ENCODE results near the gene BPIFB4. TPM values are rescaled to one million over a fixed set of nuclear protein-coding genes. Genes with fewer than 3 reads are reported as not detected.
A peak's percentile ranks its signal among the peaks of the same experiment; 100 is the strongest.
"Not testable (repeated sequence)": the region's sequence is repeated elsewhere in the genome, so short reads cannot be mapped to it uniquely, and the experiment has no call there.

Gene BPIFB4
- total and polyA plus RNA-seq, 10 donors = not detected

DNA sequence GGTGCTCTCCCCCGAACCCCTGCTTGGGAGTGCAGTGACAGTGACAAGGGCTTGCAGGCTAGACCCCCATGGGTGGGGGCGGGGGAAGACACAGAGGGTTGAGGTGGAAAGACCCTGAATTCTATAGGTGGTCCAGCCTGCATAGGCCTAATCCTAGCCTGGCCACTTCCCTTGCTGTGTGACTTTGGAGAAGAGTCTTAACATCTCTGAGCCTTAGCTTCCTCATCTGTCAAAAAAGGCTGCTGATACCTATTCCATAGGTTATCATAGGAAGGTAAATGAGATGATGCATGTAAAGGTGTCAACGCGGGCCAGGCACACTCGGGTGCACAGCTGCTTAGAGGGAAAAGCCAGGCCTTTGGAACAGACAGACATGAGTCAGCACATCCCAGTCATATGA, 15.8 kb downstream of the BPIFB4 start:
- TF ChIP-seq POLR2AphosphoS5 (IDR thresholded peaks at IDR 0.05) (no peak), POLR2A (IDR thresholded peaks at IDR 0.05) (no peak)
- TF ChIP-seq, protein P1, sequence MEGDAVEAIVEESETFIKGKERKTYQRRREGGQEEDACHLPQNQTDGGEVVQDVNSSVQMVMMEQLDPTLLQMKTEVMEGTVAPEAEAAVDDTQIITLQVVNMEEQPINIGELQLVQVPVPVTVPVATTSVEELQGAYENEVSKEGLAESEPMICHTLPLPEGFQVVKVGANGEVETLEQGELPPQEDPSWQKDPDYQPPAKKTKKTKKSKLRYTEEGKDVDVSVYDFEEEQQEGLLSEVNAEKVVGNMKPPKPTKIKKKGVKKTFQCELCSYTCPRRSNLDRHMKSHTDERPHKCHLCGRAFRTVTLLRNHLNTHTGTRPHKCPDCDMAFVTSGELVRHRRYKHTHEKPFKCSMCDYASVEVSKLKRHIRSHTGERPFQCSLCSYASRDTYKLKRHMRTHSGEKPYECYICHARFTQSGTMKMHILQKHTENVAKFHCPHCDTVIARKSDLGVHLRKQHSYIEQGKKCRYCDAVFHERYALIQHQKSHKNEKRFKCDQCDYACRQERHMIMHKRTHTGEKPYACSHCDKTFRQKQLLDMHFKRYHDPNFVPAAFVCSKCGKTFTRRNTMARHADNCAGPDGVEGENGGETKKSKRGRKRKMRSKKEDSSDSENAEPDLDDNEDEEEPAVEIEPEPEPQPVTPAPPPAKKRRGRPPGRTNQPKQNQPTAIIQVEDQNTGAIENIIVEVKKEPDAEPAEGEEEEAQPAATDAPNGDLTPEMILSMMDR (IDR thresholded peaks at IDR 0.05 in 8 of 11, conservative IDR thresholded peaks at IDR 0.05 in 3 of 11) = no peak
- no peak for DNase-seq

DNA sequence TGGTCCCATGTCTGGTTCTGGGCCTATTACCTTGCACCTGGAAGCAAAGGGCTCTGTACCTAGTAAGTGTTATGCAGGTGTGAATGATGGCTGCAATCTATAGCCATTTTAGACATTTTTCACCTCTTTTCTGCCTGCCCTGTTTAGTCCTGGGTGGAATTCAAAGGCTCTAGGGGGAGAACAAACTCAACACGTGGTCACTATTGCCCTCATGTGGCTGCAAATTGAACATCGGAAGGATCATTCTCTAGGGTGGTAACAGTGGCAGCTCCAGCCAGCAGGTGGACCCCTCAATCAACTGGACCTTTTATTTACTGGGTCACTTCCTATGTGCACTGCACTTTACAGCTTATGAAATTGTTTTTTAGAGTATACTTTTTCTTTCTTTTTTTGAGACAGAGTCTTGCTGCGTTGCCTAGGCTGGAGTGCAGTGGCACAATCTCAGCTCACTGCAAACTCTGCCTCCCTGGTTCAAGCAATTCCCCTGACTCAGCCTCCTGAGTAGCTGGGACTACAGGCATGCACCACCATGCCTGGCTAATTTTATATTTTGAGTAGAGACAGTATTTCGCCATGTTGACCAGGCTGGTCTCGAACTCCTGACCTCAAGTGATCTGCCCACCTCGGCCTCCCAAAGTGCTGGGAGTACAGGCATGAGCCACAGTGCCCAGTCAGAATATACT, 16.6 kb downstream of the BPIFB4 start:
- intact Hi-C loops (cut with DNase I; ENCODE audit: low total_unique reads) = loop anchor here (2.0 to 5.0 kb wide), 2 partner anchors 195 to 304 kb away; no protein-coding TSS in a partner anchor
- not testable (repeated sequence) for H3K27ac ChIP-seq; H3K4me3 ChIP-seq; H3K9me3 ChIP-seq; H3K36me3 ChIP-seq; DNase-seq; H3K27me3 ChIP-seq (replicated peaks in 1 of 7)
- TF ChIP-seq, protein P1 (IDR thresholded peaks at IDR 0.05 in 8 of 11, conservative IDR thresholded peaks at IDR 0.05 in 3 of 11) = peak; percentile 38 to 71 (median 55)
- peaks cover 0 to 13% (median 0%) of the 10 kb centered on the region in 6 donors for H3K4me1 ChIP-seq
- 45 to 51% (median 51%) methylated on average over 6 of the region's 6 CpGs for WGBS, 5 donors

More for the DNA sequence above, 15.8 kb downstream of the BPIFB4 start:
- no peak overlapping the region for H3K27ac ChIP-seq
- no peaks in the 10 kb centered on the region for H3K27me3 ChIP-seq (replicated peaks in 1 of 7)
- H3K36me3 ChIP-seq = no peaks in the 10 kb centered on the region
- WGBS, 5 donors = 82 to 90% (median 88%) methylated on average over 4 to 5 of the region's 5 CpGs
- intact Hi-C loops (cut with DNase I; ENCODE audit: low total_unique reads) = loop anchor here (5.0 kb wide), 1 partner anchor 303 kb away; no protein-coding TSS in a partner anchor
- H3K4me1 ChIP-seq = peaks cover 0 to 13% (median 0%) of the 10 kb centered on the region in 6 donors
- H3K9me3 ChIP-seq = no peaks in the 10 kb centered on the region
- H3K4me3 ChIP-seq = no peak overlapping the region

DNA sequence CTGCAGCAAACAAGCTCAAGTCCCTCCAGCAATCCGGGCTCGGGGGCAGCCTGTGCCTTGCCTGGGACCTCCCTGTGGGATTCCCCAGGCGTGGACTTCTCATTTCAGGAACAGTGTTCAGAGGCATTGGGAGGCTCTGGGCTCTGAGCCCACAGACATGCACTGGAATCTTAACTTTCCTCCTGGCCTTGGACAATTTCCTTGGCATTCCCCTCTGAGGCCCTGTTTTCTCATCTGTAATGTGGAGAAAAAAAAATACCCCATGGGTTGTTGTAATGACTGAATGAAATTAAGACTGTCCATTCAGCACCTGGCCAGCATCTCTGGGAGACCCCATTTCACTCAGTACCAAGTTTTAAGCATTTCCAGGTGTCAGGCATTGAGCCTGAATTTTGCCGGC, 17.6 kb downstream of the BPIFB4 start:
- DNase-seq = no peak
- Histone ChIP-seq H3K27me3 (replicated peaks in 1 of 7) (peaks cover 0 to 3% (median 0%) of the 10 kb centered on the region in 7 donors), H3K4me1 (peaks cover 0 to 13% (median 0%) of the 10 kb centered on the region in 6 donors), H3K9me3 (no peaks in the 10 kb centered on the region), H3K4me3 (no peak overlapping the region), H3K36me3 (no peaks in the 10 kb centered on the region), H3K27ac (no peak overlapping the region)
- intact Hi-C loops (cut with DNase I; ENCODE audit: low total_unique reads) = loop anchor here (2.0 to 5.0 kb wide), 2 partner anchors 196 to 305 kb away; no protein-coding TSS in a partner anchor
- 44 to 85% (median 67%) methylated on average over 4 of the region's 4 CpGs for WGBS, 5 donors
- TF ChIP-seq, protein P1 (IDR thresholded peaks at IDR 0.05 in 8 of 11, conservative IDR thresholded peaks at IDR 0.05 in 3 of 11) = no peak
- TF ChIP-seq POLR2A (IDR thresholded peaks at IDR 0.05) (no peak), POLR2AphosphoS5 (IDR thresholded peaks at IDR 0.05) (no peak)

DNA sequence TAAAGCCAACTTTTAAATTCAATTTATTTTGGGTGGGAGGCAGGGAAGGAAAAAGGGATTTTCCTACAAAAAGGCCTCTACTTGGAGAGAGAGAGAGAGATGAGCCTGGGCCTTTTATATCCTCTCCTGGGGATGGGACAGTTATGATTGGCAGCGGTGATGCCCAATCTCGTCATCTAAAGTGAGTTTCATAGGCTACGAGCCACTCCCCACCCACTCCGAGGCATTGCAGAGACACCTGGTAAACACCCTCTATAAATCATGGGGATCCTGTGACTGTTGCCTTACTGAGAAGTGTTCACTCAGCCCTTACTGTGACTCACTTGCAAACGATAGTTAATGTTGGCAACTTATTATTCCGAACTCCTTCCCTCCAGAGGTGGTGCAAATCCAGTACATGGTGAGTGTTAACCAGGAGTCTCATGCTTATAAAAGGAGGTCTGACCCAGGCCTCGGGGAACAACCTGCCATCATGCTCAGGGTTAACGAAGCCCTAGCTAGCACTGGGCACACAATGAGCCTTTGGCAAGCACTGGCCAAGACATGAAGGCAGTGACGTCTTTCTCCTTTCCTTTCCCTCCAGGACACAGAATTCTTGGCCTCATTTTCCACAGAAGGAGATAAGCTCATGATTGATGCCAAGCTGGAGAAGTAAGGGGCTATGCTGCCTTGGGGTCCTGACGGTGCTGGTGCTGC, 20.5 kb downstream of the BPIFB4 start:
- Histone ChIP-seq H3K9me3 (no peaks in the 10 kb centered on the region), H3K4me1 (peaks cover 0 to 13% (median 0%) of the 10 kb centered on the region in 6 donors), H3K4me3 (no peak overlapping the region), H3K27ac (no peak overlapping the region), H3K27me3 (replicated peaks in 1 of 7) (peaks cover 0 to 22% (median 0%) of the 10 kb centered on the region in 7 donors), H3K36me3 (no peaks in the 10 kb centered on the region)
- intact Hi-C loops (cut with DNase I; ENCODE audit: low total_unique reads) = loop anchor here (5.0 kb wide), 1 partner anchor 308 kb away; no protein-coding TSS in a partner anchor
- 70 to 78% (median 73%) methylated on average over 10 of the region's 10 CpGs for WGBS, 5 donors
- no peak for DNase-seq
- TF ChIP-seq POLR2AphosphoS5 (IDR thresholded peaks at IDR 0.05) (no peak), POLR2A (IDR thresholded peaks at IDR 0.05) (no peak)
- TF ChIP-seq, protein P1 (IDR thresholded peaks at IDR 0.05 in 8 of 11, conservative IDR thresholded peaks at IDR 0.05 in 3 of 11) = no peak
